IMR-90 (cell line): ENCODE data around the gene FOXN3. TPM values are rescaled to one million over a fixed set of nuclear protein-coding genes. Genes with fewer than 3 reads are reported as not detected.
A peak's percentile ranks its signal among the peaks of the same experiment; 100 is the strongest.

Experiments used
- ATAC-seq: fragments of 200-7000 bp; cut with Tn5 transposase; 2 replicates; pipeline ENCODE4 v1.9.1; 2020; ENCODE audit warnings: low read depth, mild to moderate bottlenecking, moderate library complexity
- BruUV-seq: library from RNA; stranded (reverse); fragments of 400-500 nt; replicated peaks from 2 replicates; lab custom pipeline; 2021; lab: Mats Ljungman, UMichigan
- CTCF ChIA-PET: fragments of 300-600 bp; formaldehyde crosslinking; extraction: SDS; loops from one replicate; lab custom pipeline; 2021; ENCODE audit warnings: antibody characterized with exemption; lab: Yijun Ruan, JAX
- POLR2A ChIA-PET: fragments of 300-600 bp; sonication (Branson Sonifier 250); formaldehyde crosslinking; loops from one replicate; lab custom pipeline; 2022; ENCODE audit warnings: antibody characterized with exemption; ENCODE audit not compliant: unreplicated experiment; lab: Charles Lee
- DNase-seq: peaks from one replicate; pipeline ENCODE4 v3.0.0; 2013
- H2AFZ ChIP-seq: replicated peaks from 2 replicates; pipeline ENCODE3; 2013; ENCODE audit warnings: low read length, mild to moderate bottlenecking; ENCODE audit not compliant: poor library complexity
- H2AK5ac ChIP-seq: 2 replicates; pipeline ENCODE4 v1.6.1; 2013; ENCODE audit warnings: low read depth, low read length, inconsistent platforms
- H2AK9ac ChIP-seq: replicated peaks from 2 replicates; pipeline ENCODE3; 2013; ENCODE audit warnings: mild to moderate bottlenecking, low read depth, low read length, moderate library complexity; ENCODE audit not compliant: poor library complexity
- H2BK120ac ChIP-seq: 2 replicates; pipeline ENCODE4 v1.6.1; 2013; ENCODE audit warnings: low read depth, low read length, inconsistent platforms
- H2BK15ac ChIP-seq: 3 replicates; pipeline ENCODE4 v1.6.1; 2013; ENCODE audit warnings: low read depth, low read length, inconsistent platforms
- H2BK20ac ChIP-seq: 2 replicates; pipeline ENCODE4 v1.6.1; 2013; ENCODE audit warnings: low read depth, mild to moderate bottlenecking, inconsistent platforms, low read length, moderate library complexity
- H2BK5ac ChIP-seq: 2 replicates; pipeline ENCODE4 v1.6.1; 2013; ENCODE audit warnings: mild to moderate bottlenecking, low read depth, low read length, inconsistent platforms; ENCODE audit not compliant: poor library complexity, severe bottlenecking
- H3K14ac ChIP-seq: replicated peaks from 2 replicates; pipeline ENCODE4 v1.6.1; 2013; ENCODE audit warnings: low read depth, low read length, inconsistent platforms
- H3K18ac ChIP-seq: 2 replicates; pipeline ENCODE4 v1.6.1; 2013; ENCODE audit warnings: low read depth, low read length, control low read depth
- H3K23ac ChIP-seq: 2 replicates; pipeline ENCODE4 v1.6.1; 2013; ENCODE audit warnings: low read depth, low read length, inconsistent platforms
- H3K27ac ChIP-seq: 2 replicates; pipeline ENCODE4 v1.5.1; 2013; ENCODE audit warnings: mild to moderate bottlenecking, control low read depth, low read length; ENCODE audit not compliant: insufficient read depth
- H3K27me3 ChIP-seq: 2 replicates; pipeline ENCODE4 v1.6.1; 2013; ENCODE audit warnings: low read length; ENCODE audit not compliant: control insufficient read depth, insufficient read depth
- H3K36me3 ChIP-seq: 2 replicates; pipeline ENCODE4 v1.6.1; 2013; ENCODE audit warnings: low read length, mixed read lengths; ENCODE audit not compliant: control insufficient read depth, insufficient read depth
- H3K4ac ChIP-seq: 2 replicates; pipeline ENCODE4 v1.6.1; 2013; ENCODE audit warnings: low read depth, low read length, inconsistent platforms
- H3K4me1 ChIP-seq: 2 replicates; pipeline ENCODE4 v1.6.1; 2013; ENCODE audit warnings: low read length, mixed read lengths; ENCODE audit not compliant: control insufficient read depth, insufficient read depth
- H3K4me2 ChIP-seq: 2 replicates; pipeline ENCODE4 v1.6.1; 2013; ENCODE audit warnings: low read depth, mild to moderate bottlenecking, control low read depth, low read length, moderate library complexity
- H3K4me3 ChIP-seq: 2 replicates; pipeline ENCODE4 v1.5.1; 2013; ENCODE audit warnings: low read depth, mild to moderate bottlenecking, control low read depth, low read length, moderate library complexity; ENCODE audit not compliant: insufficient read depth
- H3K56ac ChIP-seq: 2 replicates; pipeline ENCODE4 v1.6.1; 2013; ENCODE audit warnings: low read length, inconsistent platforms; ENCODE audit not compliant: insufficient read depth; ENCODE audit errors: extremely low read depth
- H3K79me1 ChIP-seq, 2 experiments: 2 replicates each; pipeline ENCODE4 v1.6.1; 2013; ENCODE audit warnings: low read length in 2 of 2, inconsistent platforms in 1 of 2, low read depth in 1 of 2
- H3K9ac ChIP-seq: 2 replicates; pipeline ENCODE4 v1.6.1; 2013; ENCODE audit warnings: low read depth, low read length, control low read depth
- H3K9me1 ChIP-seq: 2 replicates; pipeline ENCODE4 v1.6.1; 2013; ENCODE audit warnings: low read length, inconsistent platforms; ENCODE audit not compliant: insufficient read depth
- H3K9me3 ChIP-seq: 2 replicates; pipeline ENCODE4 v1.6.1; 2013; ENCODE audit warnings: low read length; ENCODE audit not compliant: control insufficient read depth, insufficient read depth
- H4K20me1 ChIP-seq: 2 replicates; pipeline ENCODE4 v1.6.1; 2013; ENCODE audit warnings: low read length, inconsistent platforms; ENCODE audit not compliant: insufficient read depth
- H4K5ac ChIP-seq: 2 replicates; pipeline ENCODE4 v1.6.1; 2013; ENCODE audit warnings: mild to moderate bottlenecking, low read depth, low read length, control low read depth
- H4K8ac ChIP-seq, 2 experiments: 2 replicates each; pipeline ENCODE4 v1.6.1; 2013; ENCODE audit warnings: low read depth in 2 of 2, low read length in 2 of 2, control low read depth in 1 of 2, inconsistent platforms in 1 of 2
- H4K91ac ChIP-seq: 2 replicates; pipeline ENCODE4 v1.6.1; 2013; ENCODE audit warnings: low read depth, low read length, inconsistent platforms; ENCODE audit not compliant: insufficient read depth
- CEBPB ChIP-seq: IDR thresholded peaks from 2 replicates; pipeline ENCODE4 v1.6.1; 2012; ENCODE audit warnings: low read depth, low read length, improper control_type of control experiment
- CHD1 ChIP-seq: IDR thresholded peaks from 2 replicates; pipeline ENCODE4 v1.6.1; 2012; ENCODE audit warnings: low read depth, low read length, improper control_type of control experiment
- CTCF ChIP-seq: conservative IDR thresholded peaks from 2 replicates; pipeline ENCODE4 v1.5.1; 2012; ENCODE audit warnings: mild to moderate bottlenecking, low read depth, low read length, improper control_type of control experiment
- ELK1 ChIP-seq: fragments of 150-350 bp; IDR thresholded peaks from 2 replicates; pipeline ENCODE4 v1.6.1; 2016; ENCODE audit warnings: low read depth, mild to moderate bottlenecking, low read length, moderate library complexity, borderline replicate concordance
- FOS ChIP-seq: fragments of 150-350 bp; IDR thresholded peaks from 2 replicates; pipeline ENCODE4 v1.6.1; 2016; ENCODE audit warnings: low read depth, low read length
- MAFK ChIP-seq: IDR thresholded peaks from 2 replicates; pipeline ENCODE4 v1.6.1; 2012; ENCODE audit warnings: low read depth, low read length, improper control_type of control experiment
- MAZ ChIP-seq: IDR thresholded peaks from 2 replicates; pipeline ENCODE4 v1.6.1; 2012; ENCODE audit warnings: low read depth, mild to moderate bottlenecking, low read length, improper control_type of control experiment, moderate library complexity, borderline replicate concordance
- MXI1 ChIP-seq: IDR thresholded peaks from 2 replicates; pipeline ENCODE4 v1.6.1; 2012; ENCODE audit warnings: low read depth, mild to moderate bottlenecking, low read length, moderate library complexity, borderline replicate concordance
- NFE2L2 ChIP-seq: fragments of 150-350 bp; IDR thresholded peaks from 2 replicates; pipeline ENCODE4 v1.6.1; 2016; ENCODE audit warnings: low read depth, mild to moderate bottlenecking, low read length
- POLR2A ChIP-seq: IDR thresholded peaks from 2 replicates; pipeline ENCODE4 v1.6.1; 2012; ENCODE audit warnings: mild to moderate bottlenecking, low read depth, low read length
- RAD21 ChIP-seq: IDR thresholded peaks from 2 replicates; pipeline ENCODE4 v1.6.1; 2012; ENCODE audit warnings: low read length, improper control_type of control experiment
- RCOR1 ChIP-seq: IDR thresholded peaks from 2 replicates; pipeline ENCODE4 v1.6.1; 2012; ENCODE audit warnings: mild to moderate bottlenecking, low read length, improper control_type of control experiment; ENCODE audit not compliant: insufficient replicate concordance
- RFX5 ChIP-seq: IDR thresholded peaks from 2 replicates; pipeline ENCODE4 v1.8.0; 2012; ENCODE audit warnings: low read depth, mild to moderate bottlenecking, low read length, moderate library complexity
- SMC3 ChIP-seq: fragments of 150-350 bp; IDR thresholded peaks from 2 replicates; pipeline ENCODE4 v1.6.1; 2016; ENCODE audit warnings: low read depth, mild to moderate bottlenecking, antibody characterized with exemption, low read length, moderate library complexity
- USF2 ChIP-seq: fragments of 150-350 bp; IDR thresholded peaks from 2 replicates; pipeline ENCODE4 v1.6.1; 2017; ENCODE audit warnings: mild to moderate bottlenecking, antibody characterized with exemption, low read length, low read depth
- WGBS, 2 experiments: methylation state at CpG; one replicate each; pipeline versions ENCODE4 v1.1.5 to v1.1.7; 2013; ENCODE audit warnings: missing lambda C conversion rate in 2 of 2; ENCODE audit not compliant: insufficient read length in 1 of 2; ENCODE audit errors: extremely low coverage in 2 of 2; 5-methylcytosine and 5-hydroxymethylcytosine counted together
- dilution Hi-C: fragments of 300-500 bp; cut with HindIII; formaldehyde crosslinking; loops from one replicate; pipeline ENCODE4 v1.14.3; 2018; ENCODE audit warnings: low sequenced_read_pairs; ENCODE audit not compliant: unreplicated experiment
- in situ Hi-C: fragments of 300-500 bp; cut with MboI; formaldehyde crosslinking; loops from 3 replicates; pipeline ENCODE4 v1.14.3; 2019; ENCODE audit warnings: low sequenced_read_pairs, inconsistent platforms, mixed read lengths
- intact Hi-C: fragments of 100-400 bp; cut with micrococcal nuclease; formaldehyde crosslinking; loops from 2 replicates; pipeline ENCODE4 v1.10.0; 2022
- polyA plus RNA-seq, 3 experiments: library from polyadenylated mRNA; depleted of rRNA; stranded (reverse); fragments of >200 nt; gene quantifications; 2 replicates each; pipeline ENCODE4 v1.2.3, GENCODE V29; 2012; ENCODE audit warnings: low replicate concordance in 1 of 3
- total RNA-seq: library from RNA; depleted of rRNA; stranded (reverse); fragments of >200 nt; gene quantifications from 2 replicates; pipeline ENCODE4 v1.2.3, GENCODE V29; 2012

FOXN3 gene
- total and polyA plus RNA-seq, 2 of the 4 experiments (the other 2 are of a cell fraction): 22.6 to 33.7 TPM

GRCh38 chr14:89284333-89285058 lies 132.5 kb downstream of the FOXN3 start:
- in situ Hi-C loops: no loop called here
- DNase-seq: peak; percentile 63
- ATAC-seq: peak; percentile 37; the same call in 1 of the 2 replicates
- Histone ChIP-seq H3K9me3 (no peaks in the 10 kb centered on the region), H3K4me2 (no peak overlapping the region), H3K27ac (no peak overlapping the region), H3K4me3 (no peak overlapping the region), H2AFZ (no peak overlapping the region), H2BK20ac (no peak overlapping the region), H3K18ac (no peak overlapping the region), H3K14ac (no peak overlapping the region), H3K4me1 (no peaks in the 10 kb centered on the region; the same call in 1 of the 2 replicates), H4K20me1 (peaks cover 19% of the 10 kb centered on the region), H4K5ac (no peak overlapping the region), H3K23ac (no peak overlapping the region), H3K56ac (no peak overlapping the region), H2AK5ac (no peak overlapping the region), H3K27me3 (no peaks in the 10 kb centered on the region), H3K4ac (no peak overlapping the region), H2AK9ac (no peak overlapping the region), H3K9me1 (peaks cover 17% of the 10 kb centered on the region), H4K91ac (no peak overlapping the region), H3K36me3 (peaks cover 10% of the 10 kb centered on the region), H2BK120ac (no peak overlapping the region), H2BK5ac (no peak overlapping the region), H3K9ac (no peak overlapping the region), H2BK15ac (no peak overlapping the region), H3K79me1 (peaks cover 37 to 67% of the 10 kb centered on the region in 2 experiments), H4K8ac (no peak overlapping the region)
- BruUV-seq: no TSS peak
- dilution Hi-C loops: no loop called here
- 85% methylated on average over 7 of the region's 13 CpGs; no CpG with 5 or more reads in 1 of the 2 experiments for WGBS, 2 experiments
- ChIA-PET CTCF (no interaction called here), POLR2A (no interaction called here)
- intact Hi-C loops: loop anchor here (1.0 kb wide), 1 partner anchor 25 kb away; no protein-coding TSS in a partner anchor
- TF ChIP-seq RFX5: no peak
- no peak for TF ChIP-seq RCOR1
- TF ChIP-seq FOS: no peak
- no peak for TF ChIP-seq RAD21
- no peak for TF ChIP-seq MAFK
- TF ChIP-seq ELK1: no peak
- TF ChIP-seq POLR2A: no peak
- TF ChIP-seq CTCF: no peak
- no peak for TF ChIP-seq NFE2L2
- TF ChIP-seq USF2: no peak
- no peak for TF ChIP-seq MAZ
- no peak for TF ChIP-seq MXI1
- TF ChIP-seq CHD1: no peak
- no peak for TF ChIP-seq CEBPB
- no peak for TF ChIP-seq SMC3
